Adipose tissue (tissue), 3 donors: ENCODE data around the gene ROBO1. TPM values are rescaled to one million over a fixed set of nuclear protein-coding genes. Genes with fewer than 3 reads are reported as not detected.

Source experiments
- H3K27ac ChIP-seq: one replicate; pipeline ENCODE4 v1.5.1; 2013; ENCODE audit warnings: low read depth, low read length
- WGBS, 3 donors: extraction: QIAGEN DNeasy Blood & Tissue Kit; methylation state at CpG; one replicate each; pipeline ENCODE4 v1.1.7; 2013; 5-methylcytosine and 5-hydroxymethylcytosine counted together
- polyA plus RNA-seq, 3 donors: library from polyadenylated mRNA; stranded (reverse); fragments of 200-250 nt; gene quantifications; one replicate each; pipeline ENCODE4 v1.2.3, GENCODE V29; 2013
- donor health status: healthy with polysubstance abuse.
- donor health status: Bipolar disorder and iron deficiency.
- donor health status: healthy.

ROBO1 gene
- polyA plus RNA-seq, 3 donors, result 1.8 to 12.3 (median 5.8) TPM

DNA sequence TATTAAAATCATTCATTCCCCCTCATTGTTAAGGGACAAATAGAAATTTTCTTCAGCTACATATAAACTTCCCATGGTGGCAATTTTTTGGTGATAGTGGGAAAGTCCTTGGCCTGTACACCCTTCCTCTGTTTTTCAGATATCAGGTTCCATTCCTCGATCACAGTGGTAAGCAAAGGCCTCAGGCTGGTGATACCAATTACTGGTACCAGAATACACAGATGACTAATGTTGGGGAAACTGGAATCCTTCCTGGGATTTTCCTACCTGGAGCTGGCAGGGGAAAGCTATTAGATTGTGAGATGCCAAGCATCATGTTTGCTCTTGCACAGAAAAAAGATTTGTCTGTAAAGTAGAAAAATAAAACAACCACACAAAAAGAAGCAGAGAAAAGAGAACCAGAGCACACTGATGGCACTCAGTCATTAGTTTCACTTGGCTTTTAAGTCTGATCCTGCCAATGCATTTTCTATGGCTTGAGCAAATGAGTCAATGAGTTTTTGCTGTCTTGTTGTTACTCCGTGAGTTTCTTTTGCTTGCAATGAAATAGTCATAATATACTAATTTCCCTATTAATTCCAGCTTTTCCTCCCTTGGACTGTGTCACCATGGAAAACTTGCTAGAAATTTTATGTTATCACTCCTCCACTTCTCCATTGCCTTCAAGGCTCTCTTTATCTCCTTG lies 795.0 kb downstream of the ROBO1 start:
- H3K27ac ChIP-seq, result no peak overlapping the region
- WGBS, 3 donors, result 73 to 92% (median 82%) methylated on average over 2 of the region's 2 CpGs

DNA sequence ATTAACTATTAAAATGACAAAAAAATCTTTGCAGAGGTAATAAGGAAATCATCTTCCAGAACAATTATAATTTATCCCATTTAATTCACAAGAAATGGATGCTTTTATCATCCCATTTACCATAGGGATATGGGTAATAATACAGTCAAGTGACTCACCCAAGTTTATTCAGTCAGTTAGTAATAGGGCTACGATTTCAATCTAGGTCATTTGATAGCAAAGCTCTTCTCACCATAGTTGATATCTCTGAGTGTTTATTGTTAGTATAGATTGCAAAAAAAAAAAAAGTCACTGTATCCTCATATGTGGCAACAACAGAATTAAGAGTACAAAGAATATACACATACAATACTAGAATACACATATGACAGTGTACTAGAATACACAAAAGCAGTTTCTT lies 797.1 kb downstream of the ROBO1 start:
- WGBS, 3 donors, result 79 to 82% (median 80%) methylated on average over 1 of the region's 1 CpG

DNA sequence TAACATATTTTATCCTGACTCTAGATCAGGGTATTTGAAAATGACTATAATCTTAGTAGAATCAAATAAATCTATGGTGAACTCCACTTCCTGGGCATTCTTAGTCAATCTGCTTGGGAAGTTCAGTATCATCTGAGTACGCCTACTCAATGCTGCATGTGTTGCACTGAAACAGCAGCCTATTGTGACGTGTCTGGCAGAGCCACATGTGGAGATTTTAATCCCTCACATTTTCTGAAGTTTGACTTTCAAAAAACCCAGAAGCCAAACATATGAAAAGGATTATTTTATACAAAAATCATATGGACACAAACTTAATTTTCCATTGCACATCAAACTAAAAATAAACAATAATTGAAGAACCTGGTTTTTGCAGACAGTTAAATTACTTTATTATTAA lies 798.3 kb downstream of the ROBO1 start:
- no peak overlapping the region for H3K27ac ChIP-seq
- 65 to 88% (median 80%) methylated on average over 2 of the region's 2 CpGs for WGBS, 3 donors

More for the DNA sequence above, 797.1 kb downstream of the ROBO1 start:
- no peak overlapping the region for H3K27ac ChIP-seq

DNA sequence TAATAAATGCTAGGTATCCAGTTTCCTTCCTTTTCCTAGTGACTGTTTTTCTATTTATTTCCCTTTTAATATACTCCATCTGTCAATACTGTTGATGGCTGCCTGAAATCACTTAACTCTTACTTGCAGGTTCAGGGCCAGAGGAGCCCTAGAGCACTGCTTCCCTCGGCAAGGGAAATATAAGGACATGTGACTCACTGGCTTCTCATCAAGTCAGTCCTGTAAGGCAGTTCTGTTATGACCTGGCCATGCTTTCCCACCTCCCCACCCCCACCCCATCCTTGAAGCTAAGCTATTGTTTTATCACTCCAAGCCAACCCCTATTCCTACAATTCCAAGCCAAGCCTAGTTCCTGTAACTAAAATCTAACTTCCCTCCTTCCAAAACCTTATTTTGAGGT lies 800.7 kb downstream of the ROBO1 start:
- H3K27ac ChIP-seq, result no peak overlapping the region
- WGBS, 3 donors, result 63 to 70% (median 65%) methylated on average over 1 of the region's 1 CpG

DNA sequence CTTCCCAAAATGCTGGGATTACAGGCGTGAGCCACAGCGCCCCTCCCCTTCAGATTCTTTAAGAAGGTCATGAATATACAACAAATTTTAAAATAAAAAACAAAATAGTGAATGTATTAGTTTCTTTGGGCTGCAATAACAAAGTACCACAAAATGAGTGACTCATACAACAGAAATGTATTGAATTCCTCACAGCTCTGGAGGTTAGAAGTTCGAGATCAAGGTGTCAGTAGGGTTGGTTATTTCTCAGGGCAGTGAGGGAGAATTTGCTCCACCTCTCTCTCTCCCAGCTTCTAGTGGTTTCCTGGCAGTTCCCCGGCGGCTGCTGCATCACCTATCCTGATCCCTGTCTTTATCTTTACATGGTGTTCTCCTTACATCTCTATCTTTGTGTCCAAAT lies 804.0 kb downstream of the ROBO1 start:
- H3K27ac ChIP-seq, result no peak overlapping the region
- WGBS, 3 donors, result 86 to 92% (median 91%) methylated on average over 5 of the region's 5 CpGs

DNA sequence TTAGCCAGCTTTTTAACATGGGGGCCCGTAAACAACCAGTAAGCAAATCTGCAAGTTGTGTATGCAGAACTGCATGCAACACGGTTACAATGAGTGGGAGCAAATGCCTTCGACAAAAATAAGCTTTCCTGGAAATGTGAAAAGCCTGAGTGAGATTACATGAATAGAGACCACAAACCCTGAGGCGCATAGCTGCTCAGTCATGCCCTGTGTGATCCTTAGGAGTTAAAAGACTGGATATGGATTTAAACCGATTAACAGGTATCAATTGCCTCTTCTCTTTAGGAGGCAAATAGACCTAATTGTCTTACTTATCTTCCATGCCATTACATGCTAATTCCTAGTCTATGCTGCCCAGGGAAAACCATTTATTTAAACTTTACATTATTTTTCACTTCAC lies 810.3 kb downstream of the ROBO1 start:
- no peak overlapping the region for H3K27ac ChIP-seq
- WGBS, 3 donors, result 54 to 79% (median 79%) methylated on average over 5 of the region's 5 CpGs

DNA sequence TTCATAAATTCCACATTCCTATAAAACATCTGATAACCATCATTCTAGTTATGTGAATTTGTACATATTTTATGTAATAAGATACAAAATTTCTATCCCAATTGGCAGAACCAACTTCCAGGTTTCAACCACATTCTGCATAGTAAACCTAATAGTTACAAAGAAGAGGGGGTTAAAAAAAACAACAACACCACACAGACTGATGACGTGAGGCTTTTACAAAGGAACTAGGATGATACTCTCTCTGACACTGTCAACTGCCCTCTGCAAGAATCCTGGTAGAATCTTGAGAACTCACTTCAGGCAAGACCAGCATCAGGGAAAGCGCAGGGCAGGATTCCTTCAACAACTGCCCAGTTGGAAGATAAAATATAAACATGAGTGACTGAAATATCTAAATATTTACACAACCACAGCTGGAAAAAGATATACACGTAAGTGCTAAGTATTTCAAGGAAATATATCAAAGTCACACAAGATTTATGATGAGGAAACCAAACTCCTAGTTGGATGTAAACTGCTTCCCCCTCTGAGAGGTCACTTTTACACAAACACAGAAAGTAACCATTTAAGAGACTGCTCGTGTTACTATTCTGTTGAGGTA lies 816.4 kb downstream of the ROBO1 start:
- H3K27ac ChIP-seq, result no peak overlapping the region
- WGBS, 3 donors, result 39 to 42% (median 41%) methylated on average over 4 of the region's 4 CpGs

DNA sequence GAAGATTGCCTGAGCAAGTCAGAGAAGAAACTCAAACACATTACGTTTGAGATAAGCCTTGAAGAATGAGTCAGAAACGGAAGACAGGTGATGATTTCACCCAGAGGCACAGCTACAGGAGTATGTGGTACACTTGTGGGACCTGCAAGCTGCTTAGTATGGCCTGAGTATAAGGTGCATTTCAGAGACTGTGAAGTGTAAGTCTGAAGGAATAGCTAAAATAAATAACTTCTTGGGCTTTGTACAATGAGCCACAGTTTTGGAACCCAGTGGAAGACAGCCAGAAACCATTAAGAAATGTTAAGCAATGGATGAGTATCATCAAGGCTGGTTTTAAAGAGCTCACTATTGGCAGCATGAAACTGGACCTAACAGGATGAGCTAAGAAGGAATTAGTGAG lies 826.2 kb downstream of the ROBO1 start:
- no peak overlapping the region for H3K27ac ChIP-seq
- WGBS, 3 donors, result 35 to 71% (median 67%) methylated on average over 2 of the region's 2 CpGs

DNA sequence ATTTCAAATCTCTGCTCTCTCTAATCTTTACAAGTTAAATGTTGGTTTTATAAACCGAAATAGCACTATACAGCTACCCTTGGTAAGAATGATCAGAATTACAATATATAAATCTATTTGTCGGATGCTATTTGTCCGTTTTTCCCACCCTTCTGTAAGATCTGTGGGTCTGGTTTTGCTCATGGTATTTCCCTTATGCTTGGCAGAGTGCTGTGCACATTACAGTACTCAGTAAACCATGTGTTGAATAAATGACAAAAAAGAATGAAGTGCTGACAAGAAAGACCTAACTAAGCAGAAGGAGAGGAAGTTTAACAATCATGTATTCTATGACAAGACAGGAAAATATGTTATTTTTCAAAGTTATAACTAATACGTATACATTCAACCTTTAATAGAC lies 827.2 kb downstream of the ROBO1 start:
- H3K27ac ChIP-seq, result no peak overlapping the region
- 69 to 89% (median 86%) methylated on average over 4 of the region's 4 CpGs for WGBS, 3 donors

DNA sequence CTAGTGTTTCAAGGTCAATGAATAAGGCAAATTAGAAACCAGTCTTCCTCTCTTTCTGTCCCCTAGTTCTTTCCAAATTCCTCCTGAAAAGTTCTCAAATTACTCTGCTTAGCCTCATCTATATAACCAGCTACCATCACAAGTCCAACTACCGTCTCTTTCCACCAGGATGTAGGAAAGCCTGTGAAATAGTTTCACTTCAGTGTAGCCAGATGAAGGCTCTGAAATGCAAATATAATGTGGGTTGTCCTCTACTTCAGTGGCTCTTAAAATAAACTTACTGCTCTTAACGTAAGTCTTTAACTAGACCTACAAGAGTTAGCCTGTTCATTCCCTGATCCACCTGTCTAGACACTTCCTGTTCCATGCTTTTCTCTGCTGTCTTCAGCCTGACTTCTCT lies 827.7 kb downstream of the ROBO1 start:
- no peak overlapping the region for H3K27ac ChIP-seq
- 84 to 91% (median 89%) methylated on average over 2 of the region's 2 CpGs for WGBS, 3 donors

DNA sequence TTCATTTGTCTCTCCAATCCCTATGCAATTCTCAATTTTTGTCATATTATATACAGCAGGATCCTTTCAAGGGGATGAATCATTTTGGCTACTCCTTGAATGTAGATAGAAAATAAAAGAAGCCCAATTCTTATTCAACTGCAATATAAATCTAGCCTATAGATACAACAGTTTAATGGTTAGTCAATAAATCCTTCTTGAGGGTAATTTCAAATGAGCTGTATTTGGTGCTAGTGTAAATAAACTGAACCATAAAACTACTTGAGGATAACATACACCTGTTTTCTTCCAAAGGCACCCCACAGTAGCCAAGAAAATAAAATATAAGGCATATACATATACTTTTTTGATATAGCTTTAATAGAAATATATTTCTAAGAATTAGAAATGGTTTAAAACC lies 830.3 kb downstream of the ROBO1 start:
- H3K27ac ChIP-seq, result no peak overlapping the region

DNA sequence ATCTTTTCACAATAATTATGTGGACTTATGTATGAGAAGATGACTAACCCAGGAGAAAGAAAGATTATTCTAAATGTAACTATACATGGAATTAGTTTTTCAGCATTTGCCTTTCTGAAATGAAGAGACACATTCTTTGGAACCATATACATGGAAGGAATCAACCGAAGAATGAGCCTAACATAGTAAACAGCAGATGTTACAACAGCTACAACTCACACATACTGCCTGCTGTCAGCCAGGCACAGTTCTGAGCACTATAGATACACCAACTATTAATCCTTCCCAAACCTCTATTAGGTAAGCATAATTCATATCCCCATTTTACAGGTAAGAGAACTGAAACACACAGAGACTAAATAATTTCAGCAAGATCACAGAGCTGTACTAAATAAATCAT lies 840.0 kb downstream of the ROBO1 start:
- WGBS, 3 donors, result 83 to 96% (median 91%) methylated on average over 1 of the region's 1 CpG
- no peak overlapping the region for H3K27ac ChIP-seq

DNA sequence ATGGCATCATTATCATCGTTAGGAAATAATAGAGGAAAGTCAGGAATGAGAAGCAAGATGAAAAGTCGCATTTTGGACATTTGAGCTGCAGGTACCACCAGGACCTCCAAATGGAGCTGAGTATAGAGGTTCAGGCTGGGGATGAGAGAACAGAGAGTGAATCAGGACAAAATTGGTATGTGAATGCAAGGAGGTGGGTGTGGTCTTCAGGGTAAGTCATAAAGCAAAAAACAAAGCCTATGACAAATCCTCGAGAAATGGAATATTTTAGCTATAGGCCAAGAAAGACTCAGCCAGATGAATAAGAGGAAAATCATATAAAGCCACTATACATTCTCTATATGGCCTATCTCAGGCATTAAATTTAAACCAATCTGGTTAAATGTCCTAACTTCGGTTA lies 841.3 kb downstream of the ROBO1 start:
- no peak overlapping the region for H3K27ac ChIP-seq
- WGBS, 3 donors, result 85 to 92% (median 91%) methylated on average over 4 of the region's 4 CpGs

DNA sequence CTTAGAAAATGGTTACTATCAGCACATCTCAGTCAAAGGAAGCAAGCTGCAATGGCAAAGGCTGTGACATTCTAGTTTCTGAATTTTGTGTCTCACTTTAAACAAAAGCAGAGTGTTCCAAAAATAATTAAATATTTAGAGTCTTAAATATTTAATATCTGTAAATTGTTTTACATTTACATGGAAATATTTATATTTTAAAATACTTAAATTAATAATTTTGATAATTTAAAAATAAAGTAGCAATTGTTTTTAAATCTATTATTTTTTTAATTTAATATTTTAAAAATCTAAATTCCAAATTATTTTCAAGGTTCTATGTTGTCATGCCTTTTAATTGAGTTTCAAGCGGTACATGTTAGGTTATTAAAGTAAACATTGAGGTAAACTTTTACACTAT lies 843.1 kb downstream of the ROBO1 start:
- WGBS, 3 donors, result 84 to 94% (median 93%) methylated on average over 1 of the region's 1 CpG
- no peak overlapping the region for H3K27ac ChIP-seq

DNA sequence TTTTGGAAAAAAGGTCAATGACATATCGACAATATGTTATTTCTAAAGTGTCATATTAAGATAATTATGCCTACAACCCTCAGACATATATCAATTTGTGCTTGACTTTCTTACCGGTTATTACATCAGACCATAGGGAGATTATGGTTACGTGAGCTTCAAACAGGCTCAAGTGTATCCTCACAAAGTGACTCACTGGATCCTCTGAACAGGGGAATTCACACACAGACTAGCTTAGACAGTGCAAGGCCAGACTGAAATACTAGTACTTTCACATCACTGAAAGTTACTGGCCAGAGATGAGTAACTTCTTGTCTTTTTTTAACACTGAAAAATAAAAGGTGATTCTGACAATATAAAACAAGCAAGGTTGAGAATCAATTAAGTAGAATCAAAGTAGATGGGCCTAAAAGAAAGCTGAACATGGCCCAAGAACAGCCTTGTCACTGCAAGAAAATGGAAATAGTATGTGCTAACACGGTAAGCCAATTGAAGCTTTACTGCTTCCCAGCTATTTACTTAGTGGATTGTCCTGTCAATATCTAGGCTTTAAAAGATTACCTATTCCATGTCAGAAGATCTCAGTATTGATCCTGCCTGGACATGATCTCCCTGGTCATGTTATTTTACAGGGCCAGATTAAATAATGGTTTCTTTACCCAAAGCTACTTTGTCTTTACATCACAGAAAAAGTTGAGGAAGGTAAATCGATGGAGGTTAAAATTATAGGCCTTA lies 848.6 kb downstream of the ROBO1 start:
- no peak overlapping the region for H3K27ac ChIP-seq
- 63 to 90% (median 90%) methylated on average over 5 of the region's 5 CpGs for WGBS, 3 donors

DNA sequence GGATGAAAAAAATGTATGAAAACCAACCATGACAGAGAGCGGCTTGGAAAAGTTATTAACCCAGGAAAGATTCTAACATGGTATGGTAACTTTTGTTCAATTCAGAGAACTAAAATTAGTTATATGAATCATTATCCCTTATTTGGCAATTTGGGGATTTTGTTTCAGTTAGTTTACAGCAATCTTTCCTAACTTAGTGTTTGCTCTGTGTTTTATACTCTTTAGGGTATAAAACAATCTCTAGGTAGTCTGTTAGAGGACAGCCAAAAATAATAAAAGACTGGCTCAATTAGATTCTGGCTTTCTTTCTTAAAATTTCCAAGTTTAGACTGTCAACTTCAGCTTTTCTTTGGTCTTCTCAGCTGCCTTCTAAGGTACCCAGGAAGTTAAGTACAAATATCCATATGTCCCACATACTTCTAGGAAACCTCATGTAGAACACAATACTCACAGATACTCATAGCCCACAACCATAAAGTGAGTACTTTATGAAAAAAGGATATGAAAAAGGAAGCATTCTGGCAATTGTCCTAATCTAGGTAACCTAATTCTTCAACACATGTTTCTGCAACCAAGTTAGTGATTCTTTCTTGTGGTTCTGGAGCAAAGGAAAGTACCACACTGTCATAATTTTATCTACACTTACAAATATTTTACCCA lies 849.3 kb downstream of the ROBO1 start:
- no peak overlapping the region for H3K27ac ChIP-seq
- WGBS, 3 donors, result 87 to 93% (median 93%) methylated on average over 1 of the region's 1 CpG

DNA sequence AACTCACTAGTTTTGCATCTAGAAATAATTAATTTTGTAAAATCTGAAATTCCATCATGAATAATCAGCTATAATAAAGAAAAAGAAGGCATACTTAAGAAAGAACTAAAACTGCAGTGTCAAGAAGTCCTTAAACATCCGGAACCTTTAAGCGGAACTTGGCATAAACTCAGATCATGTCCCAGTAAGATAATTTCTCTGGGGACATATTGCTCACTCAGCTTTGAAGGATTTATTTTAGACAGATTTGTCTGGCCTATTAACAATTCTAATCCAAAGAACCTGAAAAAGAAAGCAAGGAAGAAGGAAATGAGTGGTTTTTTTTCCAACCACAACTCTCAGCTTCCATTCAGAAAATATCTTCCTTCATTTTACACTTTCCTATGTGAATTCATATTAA lies 850.3 kb downstream of the ROBO1 start:
- 37 to 78% (median 46%) methylated on average over 2 of the region's 2 CpGs for WGBS, 3 donors
- no peak overlapping the region for H3K27ac ChIP-seq

DNA sequence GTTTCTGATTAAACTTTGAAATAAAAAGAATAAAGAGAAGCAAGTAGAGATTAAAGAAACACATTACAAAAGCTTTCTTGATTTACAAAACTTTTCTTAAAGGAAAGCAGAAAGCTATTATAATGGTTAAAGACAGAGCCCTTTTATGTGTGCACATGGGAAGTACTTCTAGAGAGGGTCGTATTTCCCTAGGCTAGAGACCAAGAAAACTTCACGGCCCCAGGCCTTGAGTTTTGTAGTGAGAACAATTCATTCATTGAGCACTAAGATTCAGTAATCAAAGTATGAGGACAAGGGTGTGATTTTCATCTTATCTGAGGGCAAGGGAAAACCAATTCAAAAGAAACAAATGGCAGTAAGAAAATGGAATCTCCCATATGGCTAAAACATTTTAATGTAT lies 854.1 kb downstream of the ROBO1 start:
- WGBS, 3 donors, result 28 to 75% (median 70%) methylated on average over 2 of the region's 2 CpGs
- no peak overlapping the region for H3K27ac ChIP-seq

DNA sequence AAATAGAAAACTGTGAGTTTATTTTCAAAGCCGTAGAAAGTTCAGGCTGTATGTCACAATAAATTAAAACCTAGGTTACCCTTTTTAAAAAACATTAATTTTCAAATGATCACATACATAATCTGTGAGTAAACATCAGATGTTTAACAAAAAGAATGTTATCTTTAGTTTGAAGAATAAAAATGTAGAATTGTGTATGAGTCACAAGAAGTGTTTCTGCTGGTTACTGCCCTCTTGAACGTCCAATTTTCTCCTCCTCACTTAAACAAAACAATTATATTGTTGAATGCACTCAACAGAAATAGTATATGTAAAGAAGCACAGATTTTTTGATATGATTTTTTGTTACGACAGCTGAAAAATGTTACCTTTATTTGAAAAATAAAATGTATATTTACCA lies 855.1 kb downstream of the ROBO1 start:
- WGBS, 3 donors, result 55 to 85% (median 79%) methylated on average over 3 of the region's 3 CpGs
- no peak overlapping the region for H3K27ac ChIP-seq
